Stimulated activated naive CD8-positive, alpha-beta T cell treated with anti-CD3 and anti-CD28 coated beads, Interleukin-15, amount 100 ng/mL, for 72 hours (primary cell): ENCODE data around the gene SLC27A1.
A peak's percentile ranks its signal among the peaks of the same experiment; 100 is the strongest.
"Not testable (repeated sequence)": the region's sequence is repeated elsewhere in the genome, so short reads cannot be mapped to it uniquely, and the experiment has no call there.

Experiments
- ATAC-seq: fragments of 150-1000 bp; cut with Tn5 transposase; 2 replicates; pipeline ENCODE4 v1.10.0; 2021; ENCODE audit warnings: mild to moderate bottlenecking, moderate library complexity
- DNase-seq, 2 donors: peaks; one replicate each; pipeline ENCODE4 v3.0.0; 2021 to 2022
- H3K27ac Mint-ChIP-seq, 2 donors: one replicate each; pipeline ENCODE4 v1.8.0; 2022; ENCODE audit warnings: mild to moderate bottlenecking in 2 of 2, mixed read lengths in 2 of 2, moderate library complexity in 2 of 2
- H3K27me3 Mint-ChIP-seq: one replicate; pipeline ENCODE4 v1.8.0; 2022; ENCODE audit warnings: mixed read lengths
- H3K4me1 Mint-ChIP-seq: one replicate; pipeline ENCODE4 v1.8.0; 2022; ENCODE audit warnings: mild to moderate bottlenecking, mixed read lengths
- H3K4me3 Mint-ChIP-seq, 2 donors: one replicate each; pipeline ENCODE4 v1.8.0; 2022; ENCODE audit warnings: mild to moderate bottlenecking in 2 of 2, mixed read lengths in 2 of 2, moderate library complexity in 1 of 2
- H3K9me3 Mint-ChIP-seq, 2 donors: one replicate each; pipeline ENCODE4 v1.8.0; 2022; ENCODE audit warnings: mixed read lengths in 2 of 2

Gene SLC27A1

DNA sequence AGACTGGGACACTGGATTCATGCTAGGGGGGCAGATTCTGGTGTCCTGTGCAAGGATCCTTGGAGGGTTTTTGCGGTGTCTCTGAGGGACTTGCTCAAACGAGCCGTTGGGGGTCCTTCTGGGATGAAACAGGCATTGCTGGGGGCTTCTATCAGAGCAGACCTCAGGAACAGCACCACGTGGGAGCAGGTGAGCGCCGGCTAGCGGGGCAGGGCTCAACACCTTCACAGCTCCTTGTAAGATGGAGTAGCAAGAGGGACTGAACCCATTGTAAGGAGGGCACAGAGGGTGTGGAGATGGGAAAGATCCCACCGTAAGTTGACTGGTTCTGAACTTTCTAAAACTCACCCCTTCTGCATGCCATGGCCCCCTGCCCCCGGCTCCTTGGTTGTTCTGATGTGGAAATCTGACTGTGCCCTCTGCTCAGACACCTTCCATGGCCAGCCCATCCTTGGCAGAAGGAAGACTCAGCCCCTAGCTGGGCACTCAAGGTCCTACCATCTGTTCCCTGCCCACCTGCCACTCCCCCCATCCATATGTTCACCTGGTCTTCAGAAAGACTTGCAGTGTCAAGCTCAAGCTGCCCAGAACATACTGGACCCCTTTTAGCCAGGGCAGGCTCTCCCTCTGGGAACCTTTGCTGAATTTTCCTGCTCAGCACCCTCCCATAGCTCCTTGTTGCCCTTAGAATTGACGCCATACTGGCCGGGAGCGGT is 1.2 kb downstream of the SLC27A1 start:
- H3K4me1 Mint-ChIP-seq: peaks cover 62% of the 10 kb centered on the region
- H3K27me3 Mint-ChIP-seq: no peaks in the 10 kb centered on the region
- no peaks in the 10 kb centered on the region for H3K9me3 Mint-ChIP-seq
- no peak overlapping the region for H3K27ac Mint-ChIP-seq
- peak overlapping the region; percentile 96 to 97 for H3K4me3 Mint-ChIP-seq
- ATAC-seq: no peak
- DNase-seq: no peak

DNA sequence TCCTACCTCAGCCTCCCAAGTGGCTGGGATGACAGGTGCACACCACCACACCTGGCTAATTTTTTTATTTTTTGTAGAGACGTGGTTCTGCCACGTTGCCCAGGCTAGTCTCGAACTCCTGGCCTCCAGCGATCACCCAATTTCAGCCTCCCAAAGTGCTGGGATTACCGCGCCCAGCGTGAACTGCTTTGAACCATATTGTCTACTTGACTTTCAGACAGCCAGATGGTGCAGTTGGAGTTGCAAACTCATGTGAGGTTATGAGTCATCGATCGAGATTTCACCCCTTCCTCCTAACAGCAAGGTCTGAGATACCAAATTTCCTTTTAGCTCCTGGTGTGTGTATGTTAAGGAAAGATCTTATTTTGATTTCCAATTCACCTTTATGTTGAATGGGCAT is 2.7 kb downstream of the SLC27A1 start:
- H3K4me1 Mint-ChIP-seq: peaks cover 62% of the 10 kb centered on the region

DNA sequence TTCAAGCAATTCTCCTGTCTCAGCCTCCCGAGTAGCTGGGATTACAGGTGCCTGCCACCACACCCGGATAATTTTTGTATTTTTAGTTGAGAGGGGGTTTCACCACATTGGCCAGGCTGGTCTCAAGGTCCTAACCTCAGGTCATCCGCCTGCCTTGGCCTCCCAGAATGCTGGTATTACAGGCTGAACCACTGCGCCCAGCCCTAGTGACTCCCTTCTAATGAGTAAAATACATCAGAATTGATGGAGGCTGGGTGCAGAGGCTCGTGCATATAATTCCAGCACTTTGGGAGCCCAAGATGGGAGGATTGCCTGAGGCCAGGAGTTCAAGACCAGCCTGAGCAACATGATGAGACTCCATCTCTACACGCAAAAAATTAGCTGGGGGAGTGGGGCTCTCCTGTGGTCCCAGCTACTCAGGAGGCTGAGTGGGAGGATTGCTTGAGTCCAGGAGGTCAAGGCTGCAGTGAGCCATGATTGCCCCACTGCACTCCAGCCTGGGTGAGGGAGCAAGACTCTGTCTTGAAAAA is 4.8 kb downstream of the SLC27A1 start:
- not testable (repeated sequence) for H3K9me3 Mint-ChIP-seq, DNase-seq, H3K4me3 Mint-ChIP-seq, ATAC-seq, H3K27me3 Mint-ChIP-seq
- H3K4me1 Mint-ChIP-seq: peaks cover 44% of the 10 kb centered on the region
- peak overlapping the region in 1 of 2 donors; percentile 76 for H3K27ac Mint-ChIP-seq

More for the DNA sequence above, 2.7 kb downstream of the SLC27A1 start:
- peak overlapping the region in 1 of 2 donors; percentile 10 for H3K4me3 Mint-ChIP-seq
- H3K27me3 Mint-ChIP-seq: no peaks in the 10 kb centered on the region
- H3K27ac Mint-ChIP-seq: no peak overlapping the region
- DNase-seq: no peak
- ATAC-seq: no peak
- no peaks in the 10 kb centered on the region for H3K9me3 Mint-ChIP-seq

DNA sequence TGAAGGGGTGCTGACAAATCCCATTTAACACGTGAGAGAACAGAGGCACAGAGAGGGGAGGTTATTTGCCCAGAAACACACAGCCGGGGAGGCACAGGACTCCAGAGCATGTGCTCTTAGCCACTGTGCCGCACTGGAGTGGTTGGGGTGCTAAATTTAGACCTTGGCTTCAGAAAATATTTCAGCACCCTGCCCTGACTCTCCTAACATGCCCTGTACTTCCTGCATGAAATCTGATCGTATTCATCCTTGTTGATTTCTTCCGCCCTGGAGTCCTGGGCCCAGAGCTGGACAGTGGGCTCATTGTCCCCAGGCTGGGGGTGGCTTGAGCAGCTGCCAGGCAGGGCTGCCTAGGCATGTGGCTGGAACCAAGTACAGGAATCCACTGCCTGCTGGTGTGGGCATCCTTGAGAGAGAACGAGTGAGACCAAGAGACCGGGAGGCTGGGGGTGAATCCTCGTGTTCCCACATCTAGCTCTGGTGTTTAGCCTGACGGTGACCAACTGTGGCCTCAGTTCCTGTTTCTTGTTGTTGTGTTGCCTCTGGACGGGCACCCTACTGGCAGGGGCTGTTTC is 5.3 kb downstream of the SLC27A1 start:
- H3K4me3 Mint-ChIP-seq: no peak overlapping the region
- peaks cover 42% of the 10 kb centered on the region for H3K4me1 Mint-ChIP-seq
- no peaks in the 10 kb centered on the region for H3K27me3 Mint-ChIP-seq
- no peak for ATAC-seq
- H3K27ac Mint-ChIP-seq: peak overlapping the region in 1 of 2 donors; percentile 76
- H3K9me3 Mint-ChIP-seq: no peaks in the 10 kb centered on the region
- DNase-seq: no peak

DNA sequence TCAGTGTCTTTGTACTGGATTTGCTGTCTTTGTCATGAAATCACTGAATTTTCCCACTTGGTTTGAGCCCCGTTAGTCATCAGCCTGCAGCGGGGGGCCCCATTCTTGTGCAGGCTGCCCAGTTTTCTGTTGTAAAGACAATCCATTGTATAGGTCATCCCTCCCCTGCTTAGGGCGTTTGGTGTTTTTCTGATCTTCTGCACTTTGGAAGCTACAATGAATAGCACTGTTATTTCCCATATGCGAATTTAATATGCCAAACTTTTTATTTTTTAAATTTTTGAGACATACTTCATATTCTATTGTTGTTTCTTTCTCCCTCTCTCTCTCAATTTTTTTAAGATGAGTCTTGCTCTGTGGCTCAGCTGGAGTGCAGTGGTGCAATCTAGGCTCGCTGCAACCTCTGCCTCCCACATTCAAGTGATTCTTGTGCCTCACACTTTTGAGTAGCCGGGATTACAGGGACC is 9.0 kb downstream of the SLC27A1 start:
- no peaks in the 10 kb centered on the region for H3K9me3 Mint-ChIP-seq
- peaks cover 16% of the 10 kb centered on the region for H3K4me1 Mint-ChIP-seq
- DNase-seq (no peak), ATAC-seq (no peak)
- H3K4me3 Mint-ChIP-seq: no peak overlapping the region
- no peaks in the 10 kb centered on the region for H3K27me3 Mint-ChIP-seq
- no peak overlapping the region for H3K27ac Mint-ChIP-seq

DNA sequence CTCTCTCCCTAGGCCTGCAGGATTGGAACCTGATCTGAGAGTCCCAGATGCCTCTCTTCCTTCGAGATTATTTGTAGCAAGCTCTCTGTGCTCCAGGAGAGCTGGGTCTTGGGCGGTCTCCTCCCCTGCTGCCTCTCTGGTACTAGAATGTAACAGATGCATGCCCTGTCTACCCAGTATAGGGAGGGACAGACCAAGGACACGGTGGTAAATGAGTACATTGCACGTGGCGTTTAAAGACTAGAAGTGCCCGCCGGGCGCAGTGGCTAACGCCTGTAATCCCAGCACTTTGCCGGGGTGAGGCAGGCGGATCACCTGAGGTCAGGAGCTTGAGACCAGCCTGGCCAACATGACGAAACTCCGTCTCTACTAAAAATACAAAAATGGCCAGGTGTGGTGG is 11.7 kb downstream of the SLC27A1 start:
- Mint-ChIP-seq H3K9me3 (no peaks in the 10 kb centered on the region), H3K27ac (no peak overlapping the region), H3K4me1 (peaks cover 9% of the 10 kb centered on the region), H3K4me3 (no peak overlapping the region), H3K27me3 (no peaks in the 10 kb centered on the region)
- DNase-seq (no peak), ATAC-seq (no peak)

DNA sequence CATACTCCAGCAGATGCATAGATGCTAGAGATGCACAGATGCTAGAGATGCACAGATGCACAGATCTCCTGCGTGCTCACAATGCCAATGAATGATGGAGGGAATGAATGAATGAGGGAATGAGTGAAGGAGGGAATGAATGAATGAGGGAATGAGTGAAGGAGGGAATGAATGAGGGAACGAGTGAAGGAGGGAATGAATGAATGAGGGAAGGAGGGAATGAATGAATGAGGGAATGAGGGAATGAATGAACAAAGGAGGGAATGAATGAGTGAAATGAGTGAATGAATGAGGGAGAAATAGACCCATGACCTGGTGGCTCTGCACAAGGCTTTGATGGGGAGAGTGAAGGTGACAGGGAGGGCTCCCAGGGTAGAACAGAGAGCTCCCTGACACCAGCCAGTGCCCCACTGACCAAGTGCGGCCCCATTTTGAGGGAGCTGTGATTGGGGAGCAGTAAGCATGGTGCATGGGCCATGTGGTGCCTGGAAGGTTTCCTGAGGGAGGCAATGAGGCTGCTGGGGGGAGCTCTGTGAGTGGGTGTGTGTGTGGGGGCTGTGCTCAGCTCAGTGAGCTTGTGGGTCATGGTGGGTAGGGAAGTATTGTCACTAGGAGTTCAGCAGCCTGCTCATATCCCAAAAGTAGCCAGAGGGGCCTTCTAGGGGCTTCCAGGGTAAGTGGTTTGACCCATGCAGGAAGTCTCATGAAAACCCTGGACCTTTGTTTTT is 12.7 kb downstream of the SLC27A1 start:
- no peaks in the 10 kb centered on the region for H3K27me3 Mint-ChIP-seq
- DNase-seq: no peak
- no peaks in the 10 kb centered on the region for H3K9me3 Mint-ChIP-seq
- peaks cover 18% of the 10 kb centered on the region for H3K4me1 Mint-ChIP-seq
- no peak overlapping the region for H3K27ac Mint-ChIP-seq
- ATAC-seq: no peak
- H3K4me3 Mint-ChIP-seq: no peak overlapping the region

DNA sequence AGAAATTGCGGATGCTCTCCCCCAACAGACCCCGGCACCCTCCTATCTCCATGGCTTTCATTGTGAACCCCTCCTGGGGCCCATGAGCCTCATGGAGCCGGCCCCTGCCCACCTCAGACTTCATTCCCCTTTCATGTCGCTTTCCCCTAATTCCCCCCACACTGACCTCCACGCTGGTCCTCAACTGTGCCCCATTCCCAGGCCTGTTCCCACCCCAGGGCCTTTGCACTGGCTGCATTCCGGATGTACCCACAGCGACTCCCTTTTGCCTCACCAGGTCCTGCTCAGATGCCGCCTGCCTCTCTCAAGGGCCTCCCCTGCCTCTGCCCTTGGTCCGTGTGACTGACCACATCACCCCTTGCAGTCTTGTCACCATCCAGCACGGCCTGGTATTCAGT is 13.3 kb downstream of the SLC27A1 start:
- Mint-ChIP-seq H3K4me1 (peaks cover 23% of the 10 kb centered on the region), H3K9me3 (no peaks in the 10 kb centered on the region), H3K27ac (no peak overlapping the region), H3K4me3 (no peak overlapping the region), H3K27me3 (no peaks in the 10 kb centered on the region)
- ATAC-seq: no peak
- DNase-seq: no peak

DNA sequence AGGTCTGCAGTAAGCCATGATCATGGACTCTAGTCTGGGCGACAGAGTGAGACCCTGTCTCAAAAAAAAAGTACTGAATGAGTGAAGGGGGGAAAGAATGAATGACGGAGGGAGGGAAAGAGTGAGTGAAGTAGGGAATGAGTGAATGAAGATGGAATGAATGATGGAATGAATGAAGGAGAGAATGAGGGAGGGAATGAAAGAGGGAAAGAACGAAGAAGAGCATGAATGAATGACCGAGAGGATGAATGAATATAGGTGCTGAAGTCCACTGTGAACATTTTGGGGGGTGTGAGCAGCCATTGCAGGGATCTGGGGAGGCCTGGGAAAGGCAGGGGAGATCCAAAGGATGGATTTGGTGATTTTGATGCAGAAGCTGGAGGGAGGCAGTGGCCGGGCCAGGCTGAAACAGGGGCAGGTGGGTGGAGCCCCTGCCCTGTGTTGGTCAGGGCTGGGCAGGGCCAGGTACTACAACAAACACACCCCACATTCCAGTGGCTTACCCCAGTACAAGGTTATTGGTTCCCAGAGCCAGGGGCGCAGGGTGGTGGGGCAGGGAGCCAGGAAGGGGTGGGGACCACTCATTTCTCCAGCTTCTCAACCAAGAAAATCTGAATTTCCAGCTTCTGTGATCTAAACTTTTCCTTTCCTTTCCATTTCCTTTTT is 14.3 kb downstream of the SLC27A1 start:
- no peak for DNase-seq
- no peak overlapping the region for H3K27ac Mint-ChIP-seq
- H3K9me3 Mint-ChIP-seq: no peaks in the 10 kb centered on the region
- no peak overlapping the region for H3K4me3 Mint-ChIP-seq
- peaks cover 34% of the 10 kb centered on the region for H3K4me1 Mint-ChIP-seq
- no peak for ATAC-seq
- no peaks in the 10 kb centered on the region for H3K27me3 Mint-ChIP-seq

DNA sequence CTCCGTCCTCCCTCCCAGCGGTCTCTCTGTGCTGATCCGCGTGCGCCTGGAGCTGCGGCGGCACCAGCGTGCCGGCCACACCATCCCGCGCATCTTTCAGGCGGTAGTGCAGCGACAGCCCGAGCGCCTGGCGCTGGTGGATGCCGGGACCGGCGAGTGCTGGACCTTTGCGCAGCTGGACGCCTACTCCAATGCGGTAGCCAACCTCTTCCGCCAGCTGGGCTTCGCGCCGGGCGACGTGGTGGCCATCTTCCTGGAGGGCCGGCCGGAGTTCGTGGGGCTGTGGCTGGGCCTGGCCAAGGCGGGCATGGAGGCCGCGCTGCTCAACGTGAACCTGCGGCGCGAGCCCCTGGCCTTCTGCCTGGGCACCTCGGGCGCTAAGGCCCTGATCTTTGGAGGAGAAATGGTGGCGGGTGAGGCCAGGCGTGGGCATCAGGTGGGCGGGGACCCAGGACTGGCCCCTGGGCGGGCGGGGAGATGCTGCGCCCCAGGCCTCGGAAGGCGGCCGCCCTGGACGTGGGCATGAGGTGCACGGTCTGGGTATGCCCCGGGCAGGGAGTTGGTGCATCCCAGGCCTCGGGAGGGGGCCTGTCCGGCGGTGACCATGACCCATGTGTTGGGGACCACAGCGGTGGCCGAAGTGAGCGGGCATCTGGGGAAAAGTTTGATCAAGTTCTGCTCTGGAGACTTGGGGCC is 16.4 kb downstream of the SLC27A1 start:
- H3K27ac Mint-ChIP-seq: no peak overlapping the region
- no peaks in the 10 kb centered on the region for H3K27me3 Mint-ChIP-seq
- H3K9me3 Mint-ChIP-seq: no peaks in the 10 kb centered on the region
- no peak for DNase-seq
- H3K4me1 Mint-ChIP-seq: peaks cover 54% of the 10 kb centered on the region
- no peak overlapping the region for H3K4me3 Mint-ChIP-seq
- ATAC-seq: no peak

DNA sequence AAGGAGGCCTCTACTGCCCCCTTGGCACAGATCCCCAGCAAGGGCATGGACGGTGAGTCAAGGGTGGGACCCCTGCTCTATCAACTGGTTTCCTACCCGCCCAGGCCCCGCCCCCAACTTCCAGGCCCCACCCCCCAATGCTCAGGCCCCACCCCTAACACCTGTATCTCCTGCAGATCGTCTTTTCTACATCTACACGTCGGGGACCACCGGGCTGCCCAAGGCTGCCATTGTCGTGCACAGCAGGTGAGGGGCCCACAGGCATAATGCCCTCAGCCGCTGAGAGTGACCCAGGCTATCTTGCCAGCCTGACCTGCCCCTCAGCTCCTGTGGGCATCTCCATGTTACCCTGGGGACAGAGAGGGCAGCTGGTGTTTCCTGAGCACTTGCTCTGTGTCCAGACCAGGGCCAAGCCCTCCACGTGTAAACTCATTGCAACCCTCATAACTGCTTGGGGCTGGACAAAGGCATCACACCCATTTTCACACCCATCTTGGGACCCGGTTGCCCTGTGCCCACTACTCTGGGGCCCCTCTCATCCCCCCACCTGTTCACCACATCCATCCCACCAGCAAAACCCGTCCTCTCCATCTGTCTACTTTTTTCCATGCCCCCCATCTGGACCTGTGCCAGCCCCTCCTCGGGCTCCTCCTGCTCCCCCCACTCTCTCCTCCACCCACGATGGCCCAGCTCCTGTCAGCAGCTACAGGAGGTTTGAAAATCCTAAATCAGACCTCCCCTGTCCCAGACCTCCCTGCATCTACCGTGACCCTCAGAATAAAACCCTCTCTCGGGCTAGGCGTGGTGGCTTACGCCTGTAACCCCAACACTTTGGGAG is 17.2 kb downstream of the SLC27A1 start:
- peaks cover 57% of the 10 kb centered on the region for H3K4me1 Mint-ChIP-seq
- no peak for DNase-seq
- H3K4me3 Mint-ChIP-seq: peak overlapping the region; percentile 67 to 80
- no peaks in the 10 kb centered on the region for H3K27me3 Mint-ChIP-seq
- peak overlapping the region; percentile 60 to 94 for H3K27ac Mint-ChIP-seq
- no peaks in the 10 kb centered on the region for H3K9me3 Mint-ChIP-seq
- no peak for ATAC-seq

DNA sequence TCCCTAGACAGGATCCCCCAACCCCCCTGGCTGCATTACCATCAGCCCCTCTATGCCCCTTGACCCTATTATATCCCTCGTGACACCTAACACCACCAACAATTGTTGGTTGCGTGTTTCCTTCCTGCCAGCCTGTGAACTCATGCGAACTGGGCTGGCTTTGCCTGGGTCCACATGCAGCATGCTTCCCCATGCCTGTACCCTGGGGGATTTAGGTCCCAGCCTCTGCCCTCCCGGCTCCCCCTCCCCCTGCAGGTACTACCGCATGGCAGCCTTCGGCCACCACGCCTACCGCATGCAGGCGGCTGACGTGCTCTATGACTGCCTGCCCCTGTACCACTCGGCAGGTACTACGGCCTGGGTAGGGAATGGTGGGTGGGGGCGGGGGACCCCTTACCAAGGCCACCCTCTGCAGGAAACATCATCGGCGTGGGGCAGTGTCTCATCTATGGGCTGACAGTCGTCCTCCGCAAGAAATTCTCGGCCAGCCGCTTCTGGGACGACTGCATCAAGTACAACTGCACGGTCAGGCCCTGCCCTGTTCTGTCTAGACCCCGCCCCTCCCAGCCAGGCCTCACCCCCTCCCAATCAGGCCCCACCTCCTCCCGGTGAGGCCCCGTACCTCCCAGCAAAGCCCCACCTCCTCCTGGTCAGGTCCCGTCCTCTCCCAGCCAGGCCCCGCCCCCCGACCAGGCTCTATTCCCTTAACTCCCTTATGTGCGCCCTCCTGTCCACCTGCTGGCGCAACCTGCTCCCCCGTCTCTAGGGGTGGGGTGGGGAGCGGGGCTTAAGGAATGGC is 18.5 kb downstream of the SLC27A1 start:
- Mint-ChIP-seq H3K4me3 (peak overlapping the region; percentile 67 to 80), H3K27me3 (no peaks in the 10 kb centered on the region), H3K9me3 (no peaks in the 10 kb centered on the region), H3K4me1 (peaks cover 48% of the 10 kb centered on the region), H3K27ac (peak overlapping the region; percentile 73 to 94)
- peak; percentile 91 for ATAC-seq
- peak; percentile 71 to 77 for DNase-seq

DNA sequence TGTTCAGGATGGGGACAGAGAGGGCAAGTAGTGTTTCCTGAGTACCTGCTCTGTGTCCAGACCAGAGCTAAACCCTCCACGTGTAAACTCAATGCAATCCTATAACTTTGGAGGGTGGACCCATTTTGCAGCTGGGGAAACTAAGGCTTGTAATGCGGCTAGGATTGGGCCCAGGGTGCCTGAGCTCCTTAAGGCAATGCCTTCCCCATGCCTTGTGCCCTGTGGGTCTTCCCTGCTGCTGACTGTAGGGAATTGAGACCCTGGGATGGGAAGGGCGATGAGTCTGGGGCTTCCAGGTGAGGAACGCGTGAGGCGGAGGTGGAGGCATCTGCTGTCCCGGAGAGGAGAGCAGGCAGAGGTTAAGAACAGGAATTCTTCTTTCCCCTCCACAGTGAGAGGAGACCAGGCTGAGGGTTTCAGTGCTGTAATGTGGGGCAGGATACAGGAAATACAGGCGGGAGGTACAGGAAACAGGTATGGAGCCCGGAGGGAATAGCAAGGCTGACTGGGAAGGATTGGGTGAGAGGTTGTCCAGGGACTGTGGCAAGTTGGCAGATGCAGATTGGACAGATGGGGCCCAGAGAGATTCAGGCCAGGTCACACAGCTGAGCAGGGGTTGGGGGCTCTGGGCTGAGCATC is 19.2 kb downstream of the SLC27A1 start:
- no peak for DNase-seq
- H3K27me3 Mint-ChIP-seq: no peaks in the 10 kb centered on the region

More for the DNA sequence above, 19.2 kb downstream of the SLC27A1 start:
- Mint-ChIP-seq H3K27ac (peak overlapping the region in 1 of 2 donors; percentile 64), H3K4me1 (peaks cover 48% of the 10 kb centered on the region), H3K9me3 (no peaks in the 10 kb centered on the region), H3K4me3 (peak overlapping the region in 1 of 2 donors; percentile 80)
- ATAC-seq: no peak
